ENCODE data around the gene UBL3. TPM values are rescaled to one million over a fixed set of nuclear protein-coding genes. Genes with fewer than 3 reads are reported as not detected.

UBL3 gene
- total and polyA plus RNA-seq, 3 donors from 2014 or later: 35.0 to 42.4 (median 41.6) TPM

DNA sequence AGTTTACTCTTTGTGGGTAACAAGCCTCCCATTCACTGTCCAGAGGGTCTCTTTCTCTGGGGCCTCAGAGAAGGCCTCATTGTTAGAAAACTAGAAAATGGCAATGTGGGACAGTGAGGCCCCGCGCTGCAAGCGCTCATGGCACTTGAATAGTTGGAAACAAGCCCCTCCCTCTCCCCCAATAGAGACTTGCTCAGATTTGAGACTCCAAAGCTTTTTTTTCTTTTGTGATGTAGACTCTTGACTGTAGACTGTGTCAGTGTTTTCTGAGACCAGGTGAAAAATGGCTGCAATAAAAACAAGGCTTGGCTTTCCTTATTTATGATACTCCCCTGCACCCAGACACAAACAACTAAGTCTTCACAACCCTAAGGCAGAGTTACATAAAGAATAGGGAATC lies 38.7 kb upstream of the UBL3 start:
- TF ChIP-seq, protein P1, sequence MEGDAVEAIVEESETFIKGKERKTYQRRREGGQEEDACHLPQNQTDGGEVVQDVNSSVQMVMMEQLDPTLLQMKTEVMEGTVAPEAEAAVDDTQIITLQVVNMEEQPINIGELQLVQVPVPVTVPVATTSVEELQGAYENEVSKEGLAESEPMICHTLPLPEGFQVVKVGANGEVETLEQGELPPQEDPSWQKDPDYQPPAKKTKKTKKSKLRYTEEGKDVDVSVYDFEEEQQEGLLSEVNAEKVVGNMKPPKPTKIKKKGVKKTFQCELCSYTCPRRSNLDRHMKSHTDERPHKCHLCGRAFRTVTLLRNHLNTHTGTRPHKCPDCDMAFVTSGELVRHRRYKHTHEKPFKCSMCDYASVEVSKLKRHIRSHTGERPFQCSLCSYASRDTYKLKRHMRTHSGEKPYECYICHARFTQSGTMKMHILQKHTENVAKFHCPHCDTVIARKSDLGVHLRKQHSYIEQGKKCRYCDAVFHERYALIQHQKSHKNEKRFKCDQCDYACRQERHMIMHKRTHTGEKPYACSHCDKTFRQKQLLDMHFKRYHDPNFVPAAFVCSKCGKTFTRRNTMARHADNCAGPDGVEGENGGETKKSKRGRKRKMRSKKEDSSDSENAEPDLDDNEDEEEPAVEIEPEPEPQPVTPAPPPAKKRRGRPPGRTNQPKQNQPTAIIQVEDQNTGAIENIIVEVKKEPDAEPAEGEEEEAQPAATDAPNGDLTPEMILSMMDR (IDR thresholded peaks at IDR 0.05): no peak
- no peak for TF ChIP-seq POLR2A (IDR thresholded peaks at IDR 0.05)
- no peaks in the 10 kb centered on the region for H3K27me3 ChIP-seq
- WGBS, 2 donors: 90 to 96% methylated on average over 3 of the region's 3 CpGs
- H3K4me1 ChIP-seq: no peaks in the 10 kb centered on the region
- no peaks in the 10 kb centered on the region for H3K36me3 ChIP-seq (ENCODE audit: low read depth, missing control alignments)
- intact Hi-C loops (cut with DNase I; ENCODE audit: low total_unique reads): no loop called here
- DNase-seq: no peak
- H3K9me3 ChIP-seq: no peaks in the 10 kb centered on the region
- no peak overlapping the region for H3K27ac ChIP-seq
- no peak overlapping the region for H3K4me3 ChIP-seq

DNA sequence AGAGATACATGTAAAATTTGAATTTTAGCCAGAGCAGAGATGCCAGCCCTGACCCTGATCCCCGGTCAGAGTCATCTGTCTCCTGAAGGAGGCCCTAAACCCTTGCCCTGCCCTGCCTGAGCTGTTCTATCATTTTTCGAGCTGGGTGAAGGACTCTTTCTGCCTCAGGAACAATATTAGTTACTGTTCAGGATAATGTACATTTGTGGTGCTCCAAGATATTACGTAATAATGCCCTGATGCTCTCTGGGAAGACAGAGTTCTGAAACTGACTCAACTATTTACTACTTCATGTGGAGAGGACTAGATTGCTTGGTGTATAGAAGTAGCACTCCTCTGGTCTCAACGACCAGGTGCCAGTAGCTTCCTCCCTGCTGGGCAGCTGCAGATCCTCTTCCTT lies 37.9 kb upstream of the UBL3 start:
- 55 to 68% methylated on average over 4 of the region's 4 CpGs for WGBS, 2 donors
- Histone ChIP-seq H3K4me3 (no peak overlapping the region), H3K4me1 (no peaks in the 10 kb centered on the region), H3K27ac (no peak overlapping the region), H3K27me3 (no peaks in the 10 kb centered on the region), H3K9me3 (no peaks in the 10 kb centered on the region), H3K36me3 (ENCODE audit: low read depth, missing control alignments) (no peaks in the 10 kb centered on the region)
- intact Hi-C loops (cut with DNase I; ENCODE audit: low total_unique reads): no loop called here
- no peak for DNase-seq
- TF ChIP-seq, protein P1 (IDR thresholded peaks at IDR 0.05): no peak
- no peak for TF ChIP-seq POLR2A (IDR thresholded peaks at IDR 0.05)

DNA sequence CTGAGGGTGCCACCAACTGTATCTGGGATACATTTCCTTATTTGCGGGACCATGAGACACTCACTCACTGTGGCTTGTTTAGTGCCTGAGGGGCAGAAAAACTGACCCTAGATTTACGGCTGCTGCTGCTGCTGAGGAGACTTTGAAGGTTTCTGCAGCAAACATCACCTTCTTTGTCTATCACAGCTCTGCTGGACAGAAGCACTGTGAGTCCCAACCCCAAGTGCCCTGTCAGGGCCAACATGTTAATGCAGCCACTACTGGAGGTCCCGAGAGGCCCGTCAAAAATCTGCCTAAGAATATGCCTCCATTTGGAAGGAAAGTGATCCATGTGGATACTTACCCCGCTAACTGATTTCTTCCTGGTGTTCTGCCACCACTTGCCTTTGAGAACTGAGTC lies 37.3 kb upstream of the UBL3 start:
- no peak overlapping the region for H3K27ac ChIP-seq
- H3K4me3 ChIP-seq: no peak overlapping the region
- H3K9me3 ChIP-seq: no peaks in the 10 kb centered on the region
- DNase-seq: no peak
- intact Hi-C loops (cut with DNase I; ENCODE audit: low total_unique reads): no loop called here
- H3K4me1 ChIP-seq: no peaks in the 10 kb centered on the region
- no peak for TF ChIP-seq POLR2A (IDR thresholded peaks at IDR 0.05)
- TF ChIP-seq, protein P1 (IDR thresholded peaks at IDR 0.05): no peak
- H3K36me3 ChIP-seq (ENCODE audit: low read depth, missing control alignments): no peaks in the 10 kb centered on the region
- no peaks in the 10 kb centered on the region for H3K27me3 ChIP-seq
- 76 to 82% methylated on average over 5 of the region's 5 CpGs for WGBS, 2 donors

DNA sequence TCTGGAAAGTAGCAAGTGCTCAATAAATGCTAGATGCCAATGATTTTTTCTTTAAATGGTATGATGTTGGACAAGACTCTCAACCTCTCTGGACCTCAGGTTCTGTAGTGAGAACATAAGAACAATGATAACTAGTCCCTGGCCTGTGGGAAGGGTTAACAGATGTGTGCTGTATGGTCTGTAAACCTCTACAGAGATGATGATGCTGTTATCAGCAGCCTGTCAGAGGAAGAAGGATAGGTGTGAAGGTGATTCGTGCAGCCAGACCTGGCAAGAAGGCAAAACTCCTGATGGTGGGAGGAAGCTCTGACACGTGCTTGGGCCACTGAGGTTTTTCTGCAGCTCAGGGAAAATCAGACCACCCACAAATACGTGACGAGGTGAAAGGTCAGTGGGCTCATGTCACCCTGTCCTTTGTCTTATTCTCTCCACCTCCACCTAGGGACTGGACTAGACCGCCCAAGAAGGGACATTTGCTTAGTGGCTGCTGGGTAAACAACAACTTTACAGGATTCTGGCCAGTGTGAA lies 36.7 kb upstream of the UBL3 start:
- WGBS, 2 donors: 64 to 77% methylated on average over 5 of the region's 5 CpGs
- Histone ChIP-seq H3K27me3 (no peaks in the 10 kb centered on the region), H3K4me1 (no peaks in the 10 kb centered on the region), H3K36me3 (ENCODE audit: low read depth, missing control alignments) (no peaks in the 10 kb centered on the region), H3K9me3 (no peaks in the 10 kb centered on the region), H3K27ac (no peak overlapping the region), H3K4me3 (no peak overlapping the region)
- intact Hi-C loops (cut with DNase I; ENCODE audit: low total_unique reads): no loop called here
- TF ChIP-seq, protein P1 (IDR thresholded peaks at IDR 0.05): no peak
- TF ChIP-seq POLR2A (IDR thresholded peaks at IDR 0.05): no peak
- DNase-seq: no peak

DNA sequence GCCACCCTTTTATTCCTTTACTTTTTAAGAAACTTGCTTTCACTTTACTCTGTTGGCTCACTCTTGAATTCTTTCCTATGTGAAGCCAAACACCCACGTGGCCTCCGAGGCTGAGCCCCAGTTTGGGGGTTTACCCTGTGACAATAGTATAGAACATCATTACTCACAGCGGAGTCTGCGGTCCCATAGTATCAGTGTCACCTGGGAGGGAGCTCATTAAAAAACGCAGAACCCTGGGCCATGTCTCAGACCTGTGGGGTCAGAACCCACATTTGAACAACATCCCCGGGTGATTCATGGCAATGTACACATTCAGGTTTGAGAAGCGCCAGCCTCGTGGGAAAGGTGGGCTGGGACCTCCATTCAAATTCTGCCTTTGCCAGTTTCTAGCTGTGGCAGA lies 36.0 kb upstream of the UBL3 start:
- WGBS, 2 donors: 88 to 90% methylated on average over 5 to 8 of the region's 8 CpGs

More for the DNA sequence above, 36.0 kb upstream of the UBL3 start:
- no peak for TF ChIP-seq POLR2A (IDR thresholded peaks at IDR 0.05)
- TF ChIP-seq, protein P1 (IDR thresholded peaks at IDR 0.05): no peak
- Histone ChIP-seq H3K27me3 (no peaks in the 10 kb centered on the region), H3K9me3 (no peaks in the 10 kb centered on the region), H3K4me1 (no peaks in the 10 kb centered on the region), H3K36me3 (ENCODE audit: low read depth, missing control alignments) (no peaks in the 10 kb centered on the region), H3K4me3 (no peak overlapping the region), H3K27ac (no peak overlapping the region)
- intact Hi-C loops (cut with DNase I; ENCODE audit: low total_unique reads): no loop called here
- no peak for DNase-seq
